ENCODE measurements around the gene LZTS2.

Gene LZTS2

DNA sequence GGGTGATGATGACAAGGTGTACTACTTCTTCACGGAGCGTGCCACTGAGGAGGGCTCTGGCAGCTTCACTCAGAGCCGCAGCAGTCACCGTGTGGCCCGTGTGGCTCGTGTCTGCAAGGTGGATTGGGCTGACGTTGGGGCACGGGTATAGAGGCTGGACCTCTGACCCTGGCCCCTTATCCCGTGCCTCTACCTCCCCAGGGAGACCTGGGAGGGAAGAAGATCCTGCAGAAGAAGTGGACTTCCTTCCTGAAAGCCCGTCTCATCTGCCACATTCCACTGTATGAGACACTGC lies 20.8 kb upstream of the LZTS2 start:
- DNase-seq = no peak

- no peak for DNase-seq
These were observed 19.8 kb upstream of the LZTS2 start for GRCh38 chr10:100979791-100980272.

DNA sequence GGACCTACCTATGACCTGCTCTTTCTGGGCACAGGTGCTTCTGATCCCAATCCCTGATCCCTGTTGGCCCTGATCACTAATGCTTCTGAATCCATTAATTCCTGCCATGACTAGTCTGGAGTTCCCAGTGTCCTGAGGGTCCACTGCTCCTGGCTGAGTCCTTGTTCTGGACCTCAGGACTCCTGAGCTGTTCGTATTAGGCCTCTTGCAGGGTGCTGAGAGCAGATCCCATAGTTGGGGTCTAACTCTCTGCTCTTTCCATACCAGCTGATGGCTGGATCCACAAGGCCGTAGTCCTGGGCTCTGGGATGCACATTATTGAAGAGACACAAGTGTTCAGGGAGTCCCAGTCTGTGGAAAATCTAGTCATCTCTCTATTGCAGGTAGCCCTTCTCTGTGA lies 19.3 kb upstream of the LZTS2 start:
- no peak for DNase-seq

- no peak for DNase-seq
These were observed 18.9 kb upstream of the LZTS2 start for GRCh38 chr10:100980711-100981110.

GRCh38 chr10:100981178-100981772 lies 18.3 kb upstream of the LZTS2 start:
- no peak for DNase-seq

GRCh38 chr10:100982916-100983830 lies 16.4 kb upstream of the LZTS2 start:
- DNase-seq = no peak

DNA sequence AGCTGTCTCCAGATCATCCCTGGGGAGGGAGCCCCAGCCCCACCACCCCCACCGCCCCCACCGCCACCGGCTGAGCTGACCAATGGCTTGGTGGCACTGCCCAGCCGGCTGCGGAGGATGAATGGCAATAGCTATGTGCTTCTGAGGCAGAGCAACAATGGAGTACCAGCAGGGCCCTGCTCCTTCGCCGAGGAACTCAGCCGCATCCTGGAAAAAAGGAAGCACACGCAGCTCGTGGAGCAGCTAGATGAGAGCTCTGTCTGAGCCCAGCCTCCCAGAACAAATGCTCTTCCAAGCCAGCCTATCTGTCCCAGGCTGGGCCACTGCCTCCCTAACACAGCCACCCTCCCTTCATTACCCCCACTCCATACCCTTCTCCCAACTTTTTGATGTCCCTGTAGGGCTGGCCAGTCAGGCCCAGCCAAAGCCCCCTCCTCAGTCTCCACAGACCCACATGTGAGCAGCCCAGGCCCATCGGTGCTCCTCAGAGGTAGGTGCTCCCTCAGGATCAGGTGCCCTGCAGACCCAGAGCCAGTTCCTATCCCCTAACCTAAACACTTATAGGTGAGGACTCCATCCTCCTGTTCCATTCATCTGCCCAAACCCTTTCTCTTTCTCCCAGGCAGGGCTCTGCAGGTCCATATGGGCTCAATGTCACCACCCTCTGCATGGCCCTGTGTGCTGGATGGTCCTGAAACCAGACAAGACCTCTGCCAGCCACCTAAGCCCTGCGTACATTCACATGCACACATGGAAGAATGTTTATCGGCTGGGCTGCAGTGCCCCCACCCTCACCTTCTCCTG lies 15.5 kb upstream of the LZTS2 start:
- DNase-seq = no peak

- no peak for DNase-seq
These were observed 14.9 kb upstream of the LZTS2 start for GRCh38 chr10:100984672-100985177.

DNA sequence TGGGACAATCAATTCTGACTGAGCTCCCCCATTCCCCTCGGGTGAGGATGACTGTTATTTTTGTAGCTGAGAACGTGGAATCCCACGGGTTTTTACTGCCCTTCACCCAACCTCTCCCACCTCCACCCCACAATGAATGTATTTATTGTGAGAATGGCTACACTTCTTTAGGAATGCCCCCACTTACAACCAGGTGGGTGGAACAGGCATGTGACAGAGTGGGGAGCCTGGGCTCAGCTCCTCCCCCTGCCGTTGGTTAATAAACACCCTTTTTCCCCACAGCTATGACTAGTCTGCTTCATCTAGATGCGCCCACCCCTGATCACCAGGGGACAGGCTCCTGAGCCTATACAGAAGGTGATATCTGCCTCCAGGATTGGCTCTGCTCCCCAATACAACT lies 14.3 kb upstream of the LZTS2 start:
- no peak for DNase-seq

GRCh38 chr10:100986623-100986951 lies 13.0 kb upstream of the LZTS2 start:
- no peak for DNase-seq

DNA sequence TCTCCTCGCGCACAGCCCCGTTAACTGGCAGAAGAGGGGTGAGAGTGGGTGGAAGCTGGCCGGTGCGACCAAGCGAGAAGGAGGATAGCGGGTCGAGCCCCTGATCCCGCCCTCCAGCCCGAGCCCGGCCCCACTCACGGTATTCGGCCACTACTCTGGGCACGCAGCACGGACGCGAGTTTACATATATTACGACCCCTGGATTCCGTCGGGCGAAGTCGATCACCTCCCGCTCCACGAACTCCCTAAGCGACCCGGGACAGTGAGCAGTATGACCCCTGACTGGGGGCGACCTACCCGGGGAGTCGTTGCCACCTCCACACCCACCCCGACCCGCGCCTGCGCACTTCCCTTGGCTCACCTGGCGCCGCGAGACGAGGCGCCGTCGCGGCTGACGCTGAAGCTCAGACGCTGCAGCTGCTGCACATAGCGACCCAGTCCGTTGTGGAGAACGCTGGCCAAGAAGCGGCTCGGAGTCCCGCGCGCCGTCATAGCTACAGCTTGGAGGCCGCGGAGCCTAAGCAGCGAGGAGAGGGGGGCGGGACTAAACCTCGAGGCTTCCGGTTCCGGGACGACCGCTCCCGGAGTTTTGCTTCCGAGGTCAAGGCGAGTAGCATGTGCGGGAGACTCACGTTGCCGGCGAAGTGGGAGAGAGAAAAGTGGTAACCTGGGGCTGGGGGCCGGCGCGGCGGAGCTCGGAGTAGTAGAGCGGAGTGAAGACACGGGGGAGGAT lies 12.5 kb upstream of the LZTS2 start, which contains the start of the genes MRPL43 and TWNK:
Gene MRPL43, minus strand, starts transcription at position 546 of the 733 bp plus-strand sequence. Its CDS starts 54 bp downstream, at position 492.
Gene TWNK, plus strand, starts transcription at position 592 of the 733 bp plus-strand sequence. CDS start 668 bp downstream, outside the sequence.
- DNase-seq = no peak

DNA sequence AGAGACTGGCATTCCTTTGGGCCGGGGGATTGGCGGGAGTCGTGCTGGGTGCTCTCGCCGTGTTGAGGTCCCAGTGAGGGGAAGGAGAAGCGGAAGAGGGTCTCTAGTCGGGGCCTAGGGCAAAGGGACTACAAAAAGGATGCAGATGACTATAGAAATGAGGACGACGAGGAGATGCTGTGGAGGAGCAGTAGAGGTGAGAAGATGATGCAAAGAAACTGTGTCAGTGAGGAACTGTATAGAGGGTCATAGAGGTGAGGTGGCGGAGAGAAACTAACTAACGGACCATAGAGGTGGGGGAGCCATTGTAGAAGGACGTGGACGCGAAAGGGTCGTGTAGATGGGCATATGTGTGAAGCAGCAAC lies 11.9 kb upstream of the LZTS2 start:
- DNase-seq = no peak

DNA sequence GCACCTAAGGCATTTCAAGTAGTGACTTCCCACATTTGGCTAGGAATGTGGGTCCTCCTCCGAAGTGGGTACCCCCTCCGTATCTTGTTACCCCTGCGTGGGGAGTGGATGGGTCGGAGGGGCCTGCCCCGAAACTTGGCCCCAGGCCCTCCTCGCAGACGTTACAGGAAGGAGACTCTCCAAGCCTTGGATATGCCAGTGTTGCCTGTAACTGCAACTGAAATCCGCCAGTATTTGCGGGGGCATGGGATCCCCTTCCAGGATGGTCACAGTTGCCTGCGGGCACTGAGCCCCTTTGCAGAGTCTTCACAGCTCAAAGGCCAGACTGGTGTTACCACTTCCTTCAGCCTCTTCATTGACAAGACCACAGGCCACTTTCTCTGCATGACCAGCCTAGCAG lies 11.4 kb upstream of the LZTS2 start:
- no peak for DNase-seq

DNA sequence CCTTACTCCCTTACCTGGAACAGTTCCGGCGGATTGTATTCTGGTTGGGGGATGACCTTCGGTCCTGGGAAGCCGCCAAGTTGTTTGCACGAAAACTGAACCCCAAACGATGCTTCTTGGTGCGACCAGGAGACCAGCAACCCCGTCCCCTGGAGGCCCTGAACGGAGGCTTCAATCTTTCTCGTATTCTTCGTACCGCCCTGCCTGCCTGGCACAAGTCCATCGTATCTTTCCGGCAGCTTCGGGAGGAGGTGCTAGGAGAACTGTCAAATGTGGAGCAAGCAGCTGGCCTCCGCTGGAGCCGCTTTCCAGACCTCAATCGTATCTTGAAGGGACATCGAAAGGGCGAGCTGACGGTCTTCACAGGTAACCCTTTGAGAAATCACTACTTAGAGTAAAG lies 10.5 kb upstream of the LZTS2 start:
- DNase-seq = no peak

GRCh38 chr10:100993986-100994708 lies 5.5 kb upstream of the LZTS2 start:
- DNase-seq = no peak

GRCh38 chr10:100995181-100995580 lies 4.4 kb upstream of the LZTS2 start:
- DNase-seq = no peak

GRCh38 chr10:100996678-100997359 lies 2.8 kb upstream of the LZTS2 start:
- DNase-seq = no peak

- no peak for DNase-seq
These were observed 2.0 kb upstream of the LZTS2 start for GRCh38 chr10:100997360-100998182.

GRCh38 chr10:100998183-100998990 lies 1.2 kb upstream of the LZTS2 start:
- no peak for DNase-seq
